NAMALWA (cell line): Measurements from ENCODE around the gene ZNF605.
"Not testable (repeated sequence)": the region's sequence is repeated elsewhere in the genome, so short reads cannot be mapped to it uniquely, and the experiment has no call there.

Experiments
- DNase-seq: peaks from one replicate; pipeline ENCODE4 v3.0.0-alpha.2; 2015; ENCODE audit warnings: low spot score

ZNF605 gene

DNA sequence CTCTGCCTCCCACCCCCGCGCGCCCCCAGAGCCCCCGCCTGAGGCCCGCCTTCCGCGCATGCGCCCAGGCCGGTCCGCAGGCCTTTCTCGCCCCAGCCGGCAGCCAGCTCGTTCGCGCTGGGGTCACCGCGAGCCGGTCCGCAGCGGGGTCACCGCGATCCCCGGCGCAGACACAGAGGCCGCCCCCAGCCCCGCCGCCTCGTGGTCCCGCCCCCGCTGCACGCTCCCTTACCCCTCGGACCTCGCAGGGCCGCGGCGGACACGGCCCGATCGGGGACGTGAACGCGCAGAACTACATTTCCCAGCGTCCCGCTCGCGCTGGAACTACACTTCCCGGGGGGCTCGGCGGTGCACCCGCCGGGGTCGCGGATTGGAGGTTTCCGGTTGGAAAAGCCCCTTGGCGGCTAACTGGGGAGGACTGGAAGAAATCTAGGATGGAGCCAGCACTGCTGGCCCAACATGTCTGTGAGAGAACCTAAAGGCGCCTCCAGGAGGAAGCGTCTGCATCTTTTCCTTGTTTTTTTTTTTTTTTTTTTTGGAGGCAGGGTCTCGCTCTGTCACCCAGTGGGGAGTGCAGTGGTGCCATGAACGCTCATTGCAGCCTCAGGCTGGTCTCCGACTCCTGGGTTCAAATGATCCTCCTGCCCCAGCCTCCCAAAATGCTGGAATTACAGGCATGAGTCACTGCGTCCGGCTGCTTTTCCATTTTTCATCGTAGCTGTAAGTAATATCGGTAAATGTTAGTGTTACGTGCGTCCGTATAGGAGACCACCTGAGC lies at the start of gene ZNF605:
ZNF605 (minus strand) TSS at position 296 of the 778 bp plus-strand sequence. CDS start 10,671 bp downstream, outside the sequence.
- DNase-seq = peak; percentile 90

DNA sequence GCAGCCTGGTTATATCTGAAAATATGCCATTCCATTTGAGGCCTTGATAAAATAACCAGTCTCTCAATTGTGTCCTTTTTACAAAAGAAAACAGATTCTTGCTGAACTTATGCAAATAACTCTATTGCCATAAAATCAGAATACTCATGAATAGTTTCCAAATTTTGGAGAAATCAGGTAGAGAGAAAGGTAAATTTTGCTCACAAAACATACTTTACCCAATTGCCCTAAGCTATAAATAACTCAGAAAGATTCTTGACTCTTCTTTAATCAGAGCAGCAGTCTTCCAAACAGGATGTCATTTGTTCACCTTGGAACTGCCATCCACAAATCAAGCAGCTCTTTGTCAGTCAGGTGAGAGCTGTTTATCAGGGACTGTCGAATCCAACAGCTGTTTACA lies 42.6 kb upstream of the ZNF605 start:
- DNase-seq = no peak

DNA sequence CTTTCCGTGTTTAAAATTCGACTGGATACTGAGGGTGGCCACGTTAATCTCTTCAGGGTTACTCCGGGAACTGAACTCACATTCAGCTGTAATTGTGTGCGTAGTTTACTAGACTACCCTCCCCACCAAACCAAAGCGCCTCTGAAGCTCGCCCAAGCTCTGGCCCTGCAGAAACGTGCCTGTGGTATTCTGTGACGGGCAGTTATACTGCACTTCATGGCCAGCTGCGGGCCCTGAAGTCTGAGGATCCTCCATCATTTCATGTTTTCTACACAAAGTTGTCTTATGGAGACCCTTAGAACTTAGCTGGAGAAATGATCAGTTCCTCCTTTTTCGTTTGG lies 30.7 kb upstream of the ZNF605 start:
- DNase-seq = no peak

DNA sequence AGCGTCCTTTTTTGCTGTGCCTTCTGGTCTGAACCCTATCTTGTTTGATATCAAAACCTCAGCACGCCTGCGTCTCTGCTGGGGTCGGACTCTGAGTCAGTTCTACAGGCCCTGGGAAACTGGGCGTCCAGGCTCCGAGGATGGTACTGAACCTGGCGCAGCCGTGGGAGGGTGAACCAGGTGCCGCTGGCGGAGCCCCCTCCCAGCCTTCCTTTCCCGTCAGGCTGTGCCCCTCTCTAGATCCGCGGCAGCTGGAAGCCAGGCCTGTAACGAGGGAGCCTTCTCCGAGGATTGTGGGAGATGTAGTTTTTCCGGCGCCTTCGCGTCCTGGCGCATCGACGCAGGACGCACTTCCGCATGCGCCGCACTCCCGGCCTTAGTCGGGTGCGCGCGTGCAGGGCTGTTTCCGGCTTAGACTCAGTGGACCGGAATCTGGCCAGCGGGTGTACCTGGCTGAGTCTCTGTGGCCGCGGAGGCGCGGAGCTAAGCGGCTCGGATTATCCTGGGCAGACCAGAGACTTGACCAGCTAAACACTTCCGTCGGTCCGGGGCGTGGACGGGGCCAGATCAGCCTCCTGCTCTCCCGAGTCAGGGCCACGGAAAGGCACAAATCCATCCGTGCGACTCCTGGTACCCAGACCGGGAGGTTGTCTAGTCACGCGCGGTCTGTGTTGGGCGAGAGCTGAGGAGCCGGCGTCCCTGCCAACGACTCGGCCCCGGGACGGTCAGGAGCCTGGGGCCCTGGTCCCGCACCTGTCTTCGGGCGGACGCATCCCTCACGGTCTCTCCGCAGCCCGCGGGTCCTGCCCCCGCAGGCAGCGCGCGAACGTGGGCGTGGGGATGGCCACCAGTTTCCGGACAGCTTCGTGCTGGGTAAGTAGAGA lies 30.1 kb upstream of the ZNF605 start, which contains the start of gene ZNF26:
ZNF26 (plus strand) TSS at position 367 of the 884 bp plus-strand sequence; CDS start at position 841, 474 bp downstream.
- DNase-seq = peak; percentile 93

DNA sequence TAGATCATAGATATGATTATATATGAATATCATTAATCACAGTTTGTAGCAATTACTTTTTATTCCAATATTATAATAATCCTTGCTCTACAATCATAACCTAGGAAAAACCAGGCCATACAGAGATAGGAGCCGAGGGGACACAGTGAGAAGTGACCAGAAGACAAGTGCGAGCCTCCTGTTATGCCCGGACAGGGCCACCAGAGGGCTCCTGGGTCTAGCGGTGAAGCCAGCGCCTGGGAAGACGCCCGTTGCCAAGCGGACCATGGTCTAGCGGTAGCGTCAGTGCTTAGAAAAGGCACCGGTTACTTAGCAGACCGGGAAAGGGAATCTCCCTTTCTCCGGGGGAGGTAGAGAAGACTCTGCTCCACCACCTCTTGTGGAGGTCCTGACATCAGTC lies 20.8 kb upstream of the ZNF605 start:
- peak; percentile 18 for DNase-seq

DNA sequence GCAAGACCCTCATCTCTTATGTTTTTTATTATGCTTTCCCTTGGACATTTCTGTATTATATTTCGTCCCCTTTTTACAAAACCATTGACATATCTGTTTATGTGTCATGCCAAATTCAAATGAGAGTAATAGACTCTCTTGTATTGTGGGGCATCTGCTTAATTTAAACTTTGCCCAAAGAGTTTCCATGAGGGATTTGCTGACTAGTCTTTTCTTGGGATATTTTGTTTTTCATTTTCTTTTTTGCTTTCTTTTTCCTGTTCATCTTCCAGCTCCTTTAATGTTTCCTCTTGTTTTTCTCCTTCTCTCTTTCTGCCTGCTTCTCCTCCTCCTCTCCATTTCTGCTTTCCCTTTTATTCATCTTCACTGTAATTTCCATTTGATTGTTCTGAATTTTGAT lies 16.3 kb upstream of the ZNF605 start:
- DNase-seq = no peak

DNA sequence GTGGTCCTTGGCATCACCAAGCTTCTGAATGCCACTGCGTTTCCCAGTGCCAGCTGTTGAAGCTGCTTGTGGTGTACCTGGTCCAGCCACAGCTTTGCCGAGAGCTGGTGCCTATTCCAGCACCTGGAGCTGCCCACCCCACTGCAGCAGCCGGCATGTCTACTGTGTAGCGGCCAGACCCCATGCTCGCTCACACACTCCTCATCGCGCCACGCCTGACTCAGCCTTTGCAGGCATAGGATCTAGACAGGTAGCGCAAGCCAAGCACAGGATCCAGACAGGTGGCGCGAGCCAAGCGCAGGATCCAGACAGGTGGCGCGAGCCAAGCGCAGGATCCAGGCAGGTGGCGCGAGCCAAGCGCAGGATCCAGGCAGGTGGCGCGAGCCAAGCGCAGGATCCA lies 11.6 kb upstream of the ZNF605 start:
- no peak for DNase-seq

DNA sequence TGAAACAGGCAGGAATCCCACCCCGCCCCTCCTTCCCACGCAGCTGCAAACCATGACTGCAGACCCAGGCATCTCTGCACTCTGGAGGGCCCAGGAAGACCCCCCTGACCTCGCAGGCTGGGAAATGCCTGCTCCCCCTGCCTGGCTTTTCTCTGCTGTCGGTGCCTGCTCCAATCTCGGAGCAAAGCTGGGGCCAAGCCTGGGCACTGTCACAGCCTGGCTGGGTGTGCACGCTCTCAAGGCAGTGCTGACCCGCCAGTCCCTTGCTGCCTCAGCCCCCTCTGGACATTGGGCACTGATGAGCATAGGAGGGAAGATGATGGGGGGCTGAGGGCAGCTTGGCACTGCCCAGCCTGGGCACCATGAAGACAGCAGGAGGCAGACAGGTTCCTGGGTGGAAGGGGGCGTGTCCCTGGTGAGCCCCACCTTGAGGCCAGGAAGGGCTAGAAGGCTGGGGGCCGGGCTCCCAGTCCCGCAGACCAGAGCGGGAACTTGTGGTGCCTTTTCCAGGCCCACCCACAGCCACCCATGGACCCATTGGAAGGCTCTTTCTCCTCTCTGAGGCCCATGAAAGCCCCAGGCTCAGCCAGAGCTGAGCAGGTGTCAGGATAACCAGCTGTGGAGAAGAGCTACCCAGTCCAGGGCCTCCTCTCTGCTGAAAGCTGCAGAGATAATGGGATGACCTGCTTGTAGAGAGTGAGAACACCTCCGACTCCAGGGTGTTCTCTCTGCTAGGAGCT lies 10.7 kb upstream of the ZNF605 start:
- no peak for DNase-seq

DNA sequence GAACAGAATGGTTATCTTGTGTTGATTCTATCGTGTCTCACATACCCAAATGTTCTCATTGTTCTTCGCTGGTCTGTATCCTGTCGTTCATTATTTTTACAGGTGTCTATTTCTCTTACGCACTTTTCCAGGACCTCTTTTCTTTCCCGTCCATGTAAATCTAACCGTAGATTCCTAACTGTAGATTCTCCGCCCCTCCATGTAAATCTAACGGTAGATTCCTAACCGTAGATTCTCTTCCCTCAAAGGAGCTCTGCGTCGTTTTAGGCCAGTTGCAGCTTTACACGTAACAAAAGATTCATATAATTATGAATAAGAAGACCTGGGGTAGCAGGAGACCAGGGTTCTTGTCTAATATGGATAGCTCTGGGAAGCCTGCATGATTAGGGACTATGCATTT lies 9.7 kb upstream of the ZNF605 start:
- no peak for DNase-seq

DNA sequence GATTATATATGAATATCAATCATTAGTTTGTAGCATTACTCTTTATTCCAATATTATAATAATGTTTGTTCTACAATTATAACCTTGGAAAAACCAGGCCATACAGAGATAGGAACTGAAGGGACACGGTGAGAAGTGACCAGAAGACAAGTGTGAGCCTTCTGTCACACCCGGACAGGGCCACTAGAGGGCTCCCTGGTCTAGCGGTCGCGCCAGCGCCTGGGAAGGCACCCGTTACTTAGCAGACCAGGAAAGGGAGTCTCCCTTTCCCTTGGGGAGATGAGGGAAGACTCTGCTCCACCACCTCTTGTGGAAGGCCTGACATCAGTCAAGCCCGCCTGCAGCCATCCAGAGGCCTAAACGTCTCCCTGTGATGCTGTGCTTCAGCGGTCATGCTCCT lies 7.8 kb upstream of the ZNF605 start:
- DNase-seq = peak; percentile 33

DNA sequence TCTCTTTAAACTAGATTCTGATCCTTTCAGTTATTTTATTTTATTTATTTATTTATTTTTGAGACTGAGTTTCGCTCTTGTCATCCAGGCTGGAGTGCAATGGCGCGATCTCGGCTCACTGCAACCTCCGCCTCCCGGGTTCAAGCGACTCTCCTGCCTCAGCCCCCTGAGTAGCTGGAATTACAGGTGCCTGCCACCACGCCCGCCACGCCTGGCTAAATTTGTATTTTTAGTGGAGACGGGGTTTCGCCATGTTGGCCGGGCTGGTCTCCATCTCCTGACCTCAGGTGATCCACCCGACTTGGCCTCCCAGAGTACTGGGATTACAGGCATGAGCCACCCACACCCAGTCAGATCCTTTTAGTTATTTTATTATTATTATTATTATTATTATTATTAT lies 5.7 kb upstream of the ZNF605 start:
- not testable (repeated sequence) for DNase-seq

DNA sequence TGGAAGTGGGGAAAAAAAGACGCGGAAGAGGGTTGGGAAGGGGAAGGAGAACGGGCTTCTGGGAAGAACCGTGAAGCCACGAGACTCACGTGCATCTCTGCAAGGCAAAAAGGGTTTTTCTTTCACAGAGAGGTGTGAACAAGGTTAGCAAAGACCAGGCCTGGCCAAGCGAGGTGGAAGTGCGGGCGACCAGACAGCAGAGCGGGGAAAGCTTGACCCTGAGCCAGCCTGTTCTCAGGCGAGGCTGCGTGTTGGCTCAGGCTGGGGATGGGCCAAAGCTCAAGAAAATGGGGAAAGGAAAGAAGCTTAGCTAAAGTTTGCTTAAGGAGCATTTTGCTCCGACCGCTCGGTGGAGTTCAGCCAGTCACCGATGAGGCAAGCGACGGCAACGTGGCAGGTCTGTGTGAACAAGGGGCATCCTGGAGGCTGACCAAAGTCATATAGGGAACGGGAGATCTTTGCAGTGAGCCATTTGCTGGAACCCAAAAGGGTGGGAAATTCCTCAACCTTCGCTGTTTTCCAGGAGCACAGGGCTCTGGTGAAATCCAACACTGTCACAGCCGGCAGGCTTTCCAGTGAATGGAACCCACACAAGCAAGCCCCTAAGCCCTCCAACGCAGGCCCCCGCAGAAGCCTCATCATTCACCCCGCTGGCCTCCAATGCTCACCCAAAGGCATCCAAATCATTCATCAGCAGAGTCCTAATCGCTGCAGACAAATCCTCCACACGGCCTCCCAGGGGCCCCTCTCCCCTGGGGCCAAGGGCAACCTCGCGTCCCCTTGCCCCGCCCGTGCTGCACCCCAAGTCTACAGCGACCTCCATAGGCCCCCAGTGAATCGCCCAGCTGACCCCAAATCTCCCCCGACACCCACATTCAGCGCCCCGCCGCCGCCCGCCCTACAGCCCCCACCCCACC lies 754 bp downstream of the ZNF605 start:
- peak; percentile 80 for DNase-seq

DNA sequence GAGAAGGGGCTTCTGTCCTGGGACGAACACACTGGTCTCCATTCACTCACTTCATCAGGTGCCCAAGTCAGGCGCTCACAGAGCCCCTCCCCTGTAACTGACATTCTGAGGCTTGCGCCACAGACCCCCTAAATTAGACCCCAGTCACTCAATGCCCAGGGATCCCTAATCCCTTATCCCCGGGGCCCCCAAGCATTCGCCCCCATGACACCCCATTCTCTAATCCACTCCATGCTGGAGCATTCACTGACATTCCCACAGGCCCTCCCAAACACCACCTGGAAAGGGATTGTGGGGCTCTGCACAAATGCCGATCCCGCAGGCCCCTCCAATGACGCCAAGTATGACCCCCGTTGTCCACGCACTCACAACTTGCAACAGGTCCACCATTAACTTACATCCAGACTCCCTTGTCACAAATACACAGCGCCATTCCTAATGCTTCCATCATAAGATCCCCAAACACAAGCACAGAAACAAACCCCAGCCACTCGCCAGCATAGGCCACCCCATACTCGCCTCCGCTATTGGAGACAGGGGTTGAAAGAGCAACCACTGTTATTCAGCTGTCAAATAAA lies 1.5 kb downstream of the ZNF605 start:
- peak; percentile 17 for DNase-seq

DNA sequence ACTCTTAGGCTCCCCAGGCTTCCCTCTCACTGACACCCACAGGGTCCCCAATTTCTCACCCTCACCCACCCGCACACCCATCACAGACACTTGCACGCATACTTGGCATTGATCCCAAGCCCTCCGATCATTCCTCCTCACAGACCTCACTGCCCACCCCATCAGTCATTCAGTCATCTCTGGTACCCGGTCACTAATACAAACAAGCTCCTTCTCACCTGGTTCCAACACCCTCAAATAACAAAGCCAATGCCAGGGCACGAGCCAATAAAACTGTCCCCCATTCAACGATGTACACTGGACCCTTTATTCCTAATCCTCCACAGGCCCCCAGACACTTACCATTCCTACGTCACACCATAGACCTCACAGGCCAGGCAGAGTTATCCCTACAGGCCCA lies 2.3 kb downstream of the ZNF605 start:
- DNase-seq = no peak

DNA sequence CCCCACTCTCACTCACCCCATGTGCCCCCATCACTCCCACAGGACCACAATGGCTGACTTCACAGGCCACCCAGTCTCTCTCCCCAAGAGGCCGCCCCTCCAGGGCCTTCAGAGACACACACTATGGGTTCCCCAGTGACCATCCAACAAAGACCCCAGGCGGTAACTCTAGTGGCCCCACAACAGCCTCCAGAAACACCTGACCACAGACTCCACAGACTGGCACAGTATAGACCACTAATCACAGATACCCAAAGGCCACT lies 3.0 kb downstream of the ZNF605 start:
- DNase-seq = no peak

DNA sequence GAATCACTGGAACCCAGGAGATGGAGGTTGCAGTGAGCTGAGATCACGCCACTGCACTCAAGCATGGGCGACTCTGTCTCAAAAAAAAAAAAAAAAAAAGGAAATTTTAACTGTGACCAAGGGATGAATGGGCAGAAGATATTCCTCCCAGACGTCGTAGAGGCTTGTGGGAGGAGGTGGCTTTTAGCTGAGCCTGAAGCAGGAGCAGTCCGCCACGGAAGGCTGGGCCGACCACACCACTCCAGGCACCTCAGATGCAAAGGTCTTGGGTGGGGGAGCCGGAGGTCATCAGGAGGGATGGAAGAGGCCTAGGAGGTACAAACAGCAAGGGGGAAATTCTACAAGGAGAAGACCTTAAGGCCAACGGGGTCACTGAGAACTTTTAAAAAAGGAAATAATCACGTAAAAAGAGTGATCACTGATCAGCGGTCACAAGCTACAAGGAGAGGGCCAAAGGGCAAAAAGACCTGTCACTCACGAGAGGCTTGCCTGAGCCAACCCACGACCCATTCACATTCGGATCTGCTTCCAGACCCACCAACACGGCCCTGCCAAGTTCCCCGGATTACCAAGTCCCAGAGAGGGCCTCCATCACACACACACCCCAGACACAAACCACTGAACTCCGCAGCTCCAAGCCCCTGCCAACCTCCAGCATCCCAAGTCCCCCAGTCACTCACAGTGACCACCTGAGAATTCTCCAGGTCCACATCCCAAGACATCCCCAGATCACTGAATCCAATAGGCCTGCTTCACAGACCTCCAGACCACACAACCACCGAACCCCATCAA lies 3.5 kb downstream of the ZNF605 start:
- no peak for DNase-seq

DNA sequence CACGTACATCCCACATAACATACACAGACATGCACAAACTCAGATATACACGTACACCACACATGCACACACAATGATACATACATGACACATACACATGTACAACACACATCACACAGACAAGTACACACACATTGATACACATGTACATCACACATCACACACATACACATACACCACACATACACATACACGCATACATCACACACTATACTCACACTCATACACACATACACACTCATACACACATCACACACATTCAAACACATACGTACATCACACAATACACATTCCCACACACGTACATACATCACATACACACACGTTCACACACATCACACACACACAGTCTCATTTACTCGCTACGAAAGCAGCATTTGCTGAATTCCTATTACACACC lies 4.5 kb downstream of the ZNF605 start:
- no peak for DNase-seq

DNA sequence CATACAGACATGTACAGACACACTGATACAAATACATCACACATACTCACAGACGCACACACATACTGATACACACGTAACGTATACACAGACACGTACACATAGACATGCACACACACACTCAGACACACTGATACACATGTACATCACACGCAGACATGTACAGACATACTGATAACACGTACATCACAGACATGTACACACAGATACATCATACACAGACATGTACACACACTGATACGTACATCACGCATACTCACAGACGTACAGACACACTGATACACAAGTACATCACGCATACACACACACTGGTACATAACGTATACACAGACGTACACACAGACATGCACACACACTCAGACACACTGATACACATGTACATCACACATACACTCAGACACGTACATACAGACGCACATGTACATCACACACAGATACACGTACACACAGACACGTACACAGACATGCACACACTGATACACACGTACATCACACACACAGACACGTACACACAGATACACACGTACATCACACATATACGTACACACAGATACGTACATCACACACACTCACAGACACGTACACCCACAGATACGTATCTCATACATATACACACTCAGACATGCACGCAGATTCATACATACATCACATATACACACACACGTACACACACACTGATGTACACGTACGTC lies 5.1 kb downstream of the ZNF605 start:
- no peak for DNase-seq

DNA sequence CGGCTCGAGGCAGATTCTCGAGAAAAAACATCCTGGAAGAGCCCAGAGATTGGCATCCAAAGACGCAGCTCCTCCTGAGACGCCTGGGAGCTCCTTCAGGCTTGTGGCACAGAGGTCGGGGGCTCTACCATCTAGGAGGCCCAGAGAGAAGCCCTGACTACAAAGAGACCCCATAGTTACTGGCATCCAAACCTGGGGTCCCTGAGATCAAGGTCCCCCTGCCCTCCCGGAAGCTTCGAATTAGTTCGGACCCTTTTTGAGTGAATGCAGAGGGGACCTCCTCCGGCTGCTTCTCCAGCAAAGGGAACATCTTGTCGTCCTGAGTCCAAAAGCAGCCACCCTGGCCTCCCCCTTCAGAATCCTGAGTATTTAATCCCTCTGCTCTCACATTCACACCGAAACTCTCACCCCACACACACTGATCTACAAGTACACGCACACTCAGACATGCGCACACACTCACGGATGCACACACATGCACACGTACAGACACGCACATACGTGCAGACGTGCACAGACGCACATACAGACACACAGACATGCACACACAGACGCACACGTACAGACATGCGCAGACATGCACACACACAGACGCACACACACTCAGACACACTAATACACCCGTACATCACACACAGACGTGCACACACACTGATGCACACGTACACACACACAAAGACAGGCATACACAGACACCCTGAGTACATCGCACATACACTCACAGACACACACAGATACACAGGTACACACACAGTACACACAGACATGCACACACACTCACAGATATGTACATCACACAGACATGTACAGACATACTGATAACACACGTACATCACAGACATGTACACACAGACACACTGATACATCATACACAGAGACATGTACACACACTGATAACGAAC lies 5.9 kb downstream of the ZNF605 start:
- no peak for DNase-seq
